ENCODE results near the gene EYA3.

The EYA3 gene

GRCh38 chr1:28112388-28113241, 24.2 kb upstream of the EYA3 start:
- DNase-seq (ENCODE audit: low read depth, low spot score), result peak; percentile 53

- no peak for DNase-seq (ENCODE audit: low read depth, low spot score)
These were observed 22.7 kb upstream of the EYA3 start for GRCh38 chr1:28111157-28111556.

GRCh38 chr1:28110555-28110954, 22.1 kb upstream of the EYA3 start:
- no peak for DNase-seq (ENCODE audit: low read depth, low spot score)

GRCh38 chr1:28109639-28110038, 21.2 kb upstream of the EYA3 start:
- DNase-seq (ENCODE audit: low read depth, low spot score), result no peak

GRCh38 chr1:28108001-28108400, 19.6 kb upstream of the EYA3 start:
- no peak for DNase-seq (ENCODE audit: low read depth, low spot score)

- DNase-seq (ENCODE audit: low read depth, low spot score), result peak; percentile 67
These were observed 16.6 kb upstream of the EYA3 start for GRCh38 chr1:28104866-28105467.

GRCh38 chr1:28102189-28102588, 13.8 kb upstream of the EYA3 start:
- DNase-seq (ENCODE audit: low read depth, low spot score), result no peak

- DNase-seq (ENCODE audit: low read depth, low spot score), result peak; percentile 8
These were observed 10.8 kb upstream of the EYA3 start for GRCh38 chr1:28099050-28099769.

GRCh38 chr1:28097100-28097472, 8.7 kb upstream of the EYA3 start:
- DNase-seq (ENCODE audit: low read depth, low spot score), result no peak

GRCh38 chr1:28096210-28097099, 8.0 kb upstream of the EYA3 start:
- DNase-seq (ENCODE audit: low read depth, low spot score), result no peak

- peak; percentile 84 for DNase-seq (ENCODE audit: low read depth, low spot score)
These were observed 2.8 kb upstream of the EYA3 start for GRCh38 chr1:28091043-28091781.

GRCh38 chr1:28087614-28088167, 719 bp downstream of the EYA3 start:
- no peak for DNase-seq (ENCODE audit: low read depth, low spot score)

GRCh38 chr1:28086651-28087050, 1.8 kb downstream of the EYA3 start:
- DNase-seq (ENCODE audit: low read depth, low spot score), result no peak

- DNase-seq (ENCODE audit: low read depth, low spot score), result no peak
These were observed 3.3 kb downstream of the EYA3 start for GRCh38 chr1:28085129-28085528.

GRCh38 chr1:28083876-28084275, 4.5 kb downstream of the EYA3 start:
- DNase-seq (ENCODE audit: low read depth, low spot score), result no peak

GRCh38 chr1:28078680-28079626, 9.5 kb downstream of the EYA3 start:
- DNase-seq (ENCODE audit: low read depth, low spot score), result peak; percentile 85

GRCh38 chr1:28078262-28078661, 10.1 kb downstream of the EYA3 start:
- no peak for DNase-seq (ENCODE audit: low read depth, low spot score)

GRCh38 chr1:28074892-28075511, 13.4 kb downstream of the EYA3 start:
- DNase-seq (ENCODE audit: low read depth, low spot score), result no peak

GRCh38 chr1:28073867-28074266, 14.5 kb downstream of the EYA3 start:
- DNase-seq (ENCODE audit: low read depth, low spot score), result no peak

Data from astrocyte of the hippocampus (primary cell).